Activated CD8-positive, alpha-beta memory T cell treated with anti-CD3 and anti-CD28 coated beads for 1 hour (primary cell): ENCODE measurements around the gene ZMYND8.

Experiments
- DNase-seq, 2 donors: peaks; one replicate each; pipeline ENCODE4 v3.0.0-alpha.2; 2020; ENCODE audit warnings: low read depth in 1 of 2; ENCODE audit errors: extremely low read depth in 1 of 2

The ZMYND8 gene

GRCh38 chr20:47354714-47355488, 1.6 kb downstream of the ZMYND8 start:
- DNase-seq, result no peak

GRCh38 chr20:47354464-47354713, 2.1 kb downstream of the ZMYND8 start:
- no peak for DNase-seq

DNA sequence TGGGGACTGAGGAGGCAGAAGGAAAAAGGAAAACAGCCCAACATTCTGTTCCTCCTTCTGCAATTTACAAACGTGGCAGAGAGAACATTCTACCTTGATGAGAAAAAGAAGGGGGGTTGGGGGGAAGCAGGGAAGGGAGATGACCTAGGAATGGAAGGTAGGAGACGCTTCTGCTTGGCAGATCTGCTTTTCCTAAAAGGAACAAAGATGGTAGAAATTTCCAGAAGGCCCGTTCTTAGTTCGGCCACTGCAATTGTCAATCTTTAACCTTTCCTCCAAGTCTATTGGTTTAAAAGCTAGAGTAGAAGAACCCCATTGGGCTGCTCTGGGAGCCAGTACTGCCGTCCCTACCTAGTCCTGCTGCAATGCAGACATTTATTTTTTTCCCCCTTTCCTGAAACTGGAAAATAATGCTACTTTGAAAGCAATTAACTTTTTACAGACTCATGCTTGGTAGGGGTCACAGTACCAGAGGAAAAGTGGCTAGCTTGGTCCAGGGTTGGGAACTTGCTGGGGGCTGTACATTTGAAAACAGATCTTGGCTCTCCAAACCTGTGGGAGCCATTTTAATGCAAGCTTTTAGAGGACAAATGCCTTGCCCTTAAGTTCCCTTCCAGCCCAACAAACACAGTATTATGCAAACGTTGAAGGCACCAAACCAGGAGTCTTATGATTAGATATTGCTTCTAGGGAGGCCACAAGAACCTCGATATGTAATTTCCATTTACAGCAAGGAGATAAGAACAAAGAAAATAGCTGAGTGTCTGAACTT, 2.6 kb downstream of the ZMYND8 start:
- no peak for DNase-seq

GRCh38 chr20:47353239-47353691, 3.2 kb downstream of the ZMYND8 start:
- no peak for DNase-seq

DNA sequence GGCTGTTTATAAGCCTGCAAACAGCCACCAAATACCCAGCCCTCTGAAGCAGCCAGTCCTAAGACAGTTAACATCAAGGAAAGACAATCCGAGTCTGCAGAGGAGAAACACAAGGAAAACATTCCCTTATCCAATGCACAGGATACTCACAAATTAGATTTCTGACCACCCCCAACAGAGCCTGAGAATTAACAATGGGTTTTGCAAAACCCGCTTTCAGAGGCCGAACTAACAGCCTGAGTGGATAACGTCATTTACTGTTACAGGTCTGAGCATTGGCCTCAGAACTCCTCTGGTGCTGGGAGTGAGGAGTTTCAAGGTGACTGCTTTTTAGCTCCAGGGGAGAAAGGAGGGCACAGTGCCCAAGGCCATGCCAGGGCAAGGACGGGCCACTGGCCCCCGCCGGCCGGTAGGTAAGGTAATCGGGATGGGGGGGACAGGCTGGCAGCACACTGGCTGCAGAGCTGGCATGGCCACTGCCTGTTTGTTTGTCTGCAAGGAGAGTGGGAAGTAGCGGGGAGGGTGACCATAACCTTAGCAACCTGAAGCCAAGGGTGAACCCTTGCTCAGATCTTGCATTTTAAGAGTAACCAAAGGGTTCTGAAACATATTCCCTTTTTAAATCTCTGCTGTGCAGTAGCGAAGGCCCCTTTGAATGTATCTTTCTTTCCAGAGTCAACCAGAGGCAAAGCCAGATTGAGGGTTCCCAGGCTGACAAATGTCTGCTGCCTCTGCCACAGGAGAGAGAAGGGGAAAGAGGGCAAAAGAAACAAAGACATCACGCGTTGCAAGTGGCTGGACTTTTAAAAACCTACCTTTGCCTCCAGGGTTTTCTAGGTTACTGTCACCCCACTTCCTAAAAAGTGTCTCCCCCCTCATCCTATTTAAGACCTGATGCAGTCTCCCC, 3.9 kb downstream of the ZMYND8 start:
- DNase-seq, result no peak

GRCh38 chr20:47351643-47352331, 4.7 kb downstream of the ZMYND8 start:
- DNase-seq, result no peak

DNA sequence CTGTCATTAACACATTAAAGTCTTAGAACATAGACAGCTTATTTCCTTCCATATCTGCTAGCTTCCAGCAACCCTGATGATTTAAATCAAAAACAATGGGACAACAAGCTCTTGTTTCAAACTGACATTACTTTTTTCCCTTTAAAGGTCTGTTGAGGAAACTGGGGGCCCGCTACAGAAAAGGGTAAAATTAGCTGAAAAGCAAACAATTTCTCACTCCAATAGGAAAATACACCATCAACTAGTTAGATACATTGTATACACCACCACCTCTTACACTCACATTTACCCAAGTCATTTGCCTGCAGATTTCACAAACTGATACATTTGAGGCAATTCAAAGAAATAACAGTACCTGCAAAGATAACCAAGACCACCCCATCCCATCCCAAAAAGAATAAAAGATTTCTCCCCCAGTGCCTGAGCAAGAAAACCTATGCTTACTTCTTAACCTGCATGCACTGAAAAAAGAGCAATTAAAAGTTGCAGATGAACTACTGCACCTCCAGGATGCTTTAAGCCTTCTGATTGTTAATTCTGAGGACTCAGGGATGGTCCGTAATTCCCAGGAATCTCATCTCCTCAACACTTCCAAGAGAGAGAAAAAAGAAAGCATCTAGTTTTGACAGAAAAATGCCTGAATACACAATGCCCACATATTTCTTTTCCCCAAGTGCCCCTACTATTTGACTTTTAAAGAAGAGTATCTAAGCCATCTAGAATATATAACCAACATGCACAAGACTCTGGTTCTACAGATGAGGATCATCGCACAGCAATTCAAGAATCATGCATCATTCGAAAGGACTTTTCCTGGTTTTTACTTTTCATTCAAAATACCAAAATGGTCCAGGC, 5.6 kb downstream of the ZMYND8 start:
- no peak for DNase-seq

GRCh38 chr20:47350181-47350550, 6.3 kb downstream of the ZMYND8 start:
- no peak for DNase-seq

DNA sequence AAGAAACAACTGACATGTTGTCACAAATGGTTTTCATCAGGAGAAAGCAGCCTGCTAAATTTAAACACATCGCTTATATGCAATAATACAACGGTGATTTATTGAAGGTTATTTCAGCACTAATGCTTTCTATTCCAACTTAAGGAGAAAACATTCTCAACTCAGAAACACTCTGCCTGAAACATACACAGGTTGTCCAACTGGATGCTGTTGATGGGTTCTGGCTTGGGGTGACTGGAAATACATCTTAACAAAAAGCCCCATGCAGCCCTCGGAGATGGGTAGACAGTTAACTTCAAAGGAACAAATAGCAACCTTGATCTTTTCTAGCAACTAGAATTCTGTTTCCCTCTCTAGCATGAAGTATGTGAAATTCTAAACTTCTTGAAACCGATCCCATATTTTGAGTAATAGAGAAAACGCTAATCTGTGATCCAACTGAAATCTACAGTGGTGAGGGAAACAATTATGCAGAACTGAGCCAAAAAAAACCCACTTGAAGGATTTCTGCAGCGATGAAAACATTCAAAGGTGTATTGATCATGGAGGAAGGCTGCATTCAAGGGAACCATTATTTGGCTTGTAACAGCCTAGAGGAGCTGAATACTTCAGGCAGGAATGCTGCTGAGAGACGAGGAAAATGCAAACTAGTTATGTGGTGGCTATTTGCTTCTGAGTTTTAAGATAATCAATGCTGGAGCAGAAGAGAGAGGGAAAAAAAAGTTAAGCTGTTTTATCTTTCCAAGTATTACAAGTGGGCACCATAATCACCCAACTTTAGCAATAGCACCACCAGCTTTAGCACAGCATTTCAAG, 6.9 kb downstream of the ZMYND8 start:
- DNase-seq, result no peak

DNA sequence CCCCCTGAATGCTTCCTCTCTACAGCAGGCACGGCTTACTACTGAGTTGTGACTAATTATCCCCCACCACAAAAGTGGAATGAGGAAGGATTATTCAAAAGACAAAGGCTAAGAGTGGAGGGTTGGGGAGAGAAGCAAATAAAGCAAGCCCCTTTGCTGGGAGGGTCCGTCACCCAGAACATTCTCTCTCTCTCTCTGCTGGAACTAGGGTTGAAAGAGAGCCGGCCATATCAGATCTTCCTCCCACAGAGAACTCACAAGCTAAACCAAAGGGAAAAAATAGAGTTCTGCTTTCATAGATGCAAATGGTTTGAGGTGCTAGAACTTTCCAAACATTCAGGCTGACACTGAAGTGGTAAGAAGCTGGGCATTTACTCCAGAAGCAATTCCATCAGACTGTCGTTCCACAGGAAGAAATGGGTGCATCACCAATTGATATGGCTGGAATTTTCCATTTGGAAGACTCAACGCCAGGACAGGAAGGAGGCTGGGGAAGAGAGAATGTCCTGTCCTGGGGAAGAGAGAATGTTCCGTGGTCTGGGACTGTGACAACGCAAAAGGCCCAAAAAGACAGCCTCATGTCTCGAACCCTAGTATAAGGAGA, 7.9 kb downstream of the ZMYND8 start:
- no peak for DNase-seq

DNA sequence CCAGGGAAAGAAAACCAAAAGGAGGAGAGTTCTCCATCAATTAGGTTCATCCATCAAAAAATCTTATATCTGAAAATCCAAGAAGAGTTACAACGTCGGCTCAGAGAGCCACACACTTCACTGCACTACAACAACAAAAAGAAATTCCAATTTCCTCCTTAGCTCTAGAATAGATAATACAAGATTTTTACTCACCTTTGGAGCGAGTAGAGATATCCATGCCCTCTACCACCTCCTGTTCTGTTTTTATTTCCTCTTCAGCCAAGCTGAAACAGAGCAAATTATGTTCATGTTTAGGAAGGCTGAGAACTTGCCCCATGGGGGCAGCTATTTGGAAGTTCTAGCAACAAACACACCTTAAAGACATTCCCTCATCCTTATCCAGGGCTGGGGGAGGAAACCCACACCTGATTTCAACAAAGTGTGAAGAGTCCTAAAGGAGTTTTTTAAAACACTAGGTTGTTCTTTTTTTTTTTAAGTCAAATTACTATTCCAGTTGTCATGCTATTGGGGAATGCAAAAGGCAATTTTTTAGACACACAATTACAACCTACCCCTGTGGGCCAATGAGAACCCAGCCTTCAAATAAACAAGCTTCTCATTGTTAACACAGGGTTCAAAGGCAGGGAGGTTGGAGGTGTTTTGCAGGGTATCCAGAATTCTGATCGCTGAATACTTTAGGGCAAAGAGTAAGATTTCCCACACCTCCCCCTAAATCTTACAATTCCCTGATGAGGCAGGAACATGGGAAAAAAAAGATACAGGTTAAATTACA, 8.7 kb downstream of the ZMYND8 start:
- no peak for DNase-seq

GRCh38 chr20:47346172-47346571, 10.3 kb downstream of the ZMYND8 start:
- no peak for DNase-seq

DNA sequence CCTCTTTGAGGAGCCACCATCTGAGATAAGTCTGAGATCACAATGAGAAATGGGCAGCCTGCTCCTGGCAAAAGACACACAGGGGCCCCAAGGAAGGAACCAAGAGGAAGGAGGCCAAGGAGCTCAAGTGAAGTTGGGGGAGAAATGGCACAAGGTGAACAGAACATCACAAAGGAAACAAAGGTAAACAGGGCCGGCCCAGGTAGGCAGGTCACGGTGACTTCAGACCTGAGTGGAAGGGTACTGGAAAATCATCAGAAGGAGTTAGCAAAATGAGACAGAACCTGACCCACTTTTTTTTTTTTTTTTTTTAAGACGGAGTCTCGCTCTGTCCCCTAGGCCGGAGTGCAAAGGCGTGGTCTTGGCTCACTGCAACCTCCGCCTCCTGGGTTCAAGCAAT, 11.3 kb downstream of the ZMYND8 start:
- no peak for DNase-seq

DNA sequence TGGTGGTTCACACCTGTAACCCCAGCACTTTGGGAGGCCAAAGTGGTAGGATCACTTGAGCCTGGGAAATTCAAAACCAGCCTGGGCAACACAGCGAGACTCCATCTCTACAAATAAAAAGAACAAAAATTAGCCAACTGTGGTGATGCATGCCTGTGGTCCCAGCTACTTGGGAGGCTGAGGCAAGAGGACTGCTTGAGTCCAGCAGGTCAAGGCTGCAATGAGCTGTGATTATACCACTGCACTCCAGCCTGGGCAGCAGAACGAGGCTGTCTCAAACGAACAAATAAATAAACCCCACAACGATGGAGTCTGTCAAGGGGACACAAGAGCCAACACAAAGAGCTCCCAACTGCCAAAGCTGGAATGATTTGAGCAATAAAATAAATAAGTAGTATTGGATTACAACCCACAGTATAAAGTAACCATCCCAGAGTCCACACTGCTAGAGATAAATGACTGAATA, 13.5 kb downstream of the ZMYND8 start:
- no peak for DNase-seq

DNA sequence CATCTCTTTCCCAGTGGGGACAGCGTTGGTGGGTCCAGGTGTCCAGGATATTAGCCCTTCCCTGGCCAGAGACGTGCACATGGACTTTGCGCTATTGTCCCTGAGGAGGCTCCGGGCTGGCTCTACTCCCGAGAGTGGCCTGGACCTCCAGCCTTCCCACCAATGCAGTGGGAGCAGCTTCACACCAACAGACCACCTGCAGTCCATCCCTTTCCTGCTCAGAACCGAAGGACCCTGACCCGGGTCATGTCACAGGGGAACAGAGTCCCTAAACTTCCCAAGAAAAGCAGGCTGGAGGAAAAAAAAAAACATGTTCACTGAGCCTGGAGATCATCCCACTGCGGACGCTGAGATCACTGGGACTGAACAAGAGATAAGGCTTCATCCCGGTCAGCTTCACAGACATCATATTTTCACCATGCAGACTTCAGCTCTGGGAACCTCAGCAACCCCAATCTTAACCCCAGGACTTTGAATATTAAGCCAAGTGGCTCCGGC, 18.3 kb downstream of the ZMYND8 start:
- no peak for DNase-seq

- DNase-seq, result no peak
These were observed 19.1 kb downstream of the ZMYND8 start for GRCh38 chr20:47337413-47337812.

DNA sequence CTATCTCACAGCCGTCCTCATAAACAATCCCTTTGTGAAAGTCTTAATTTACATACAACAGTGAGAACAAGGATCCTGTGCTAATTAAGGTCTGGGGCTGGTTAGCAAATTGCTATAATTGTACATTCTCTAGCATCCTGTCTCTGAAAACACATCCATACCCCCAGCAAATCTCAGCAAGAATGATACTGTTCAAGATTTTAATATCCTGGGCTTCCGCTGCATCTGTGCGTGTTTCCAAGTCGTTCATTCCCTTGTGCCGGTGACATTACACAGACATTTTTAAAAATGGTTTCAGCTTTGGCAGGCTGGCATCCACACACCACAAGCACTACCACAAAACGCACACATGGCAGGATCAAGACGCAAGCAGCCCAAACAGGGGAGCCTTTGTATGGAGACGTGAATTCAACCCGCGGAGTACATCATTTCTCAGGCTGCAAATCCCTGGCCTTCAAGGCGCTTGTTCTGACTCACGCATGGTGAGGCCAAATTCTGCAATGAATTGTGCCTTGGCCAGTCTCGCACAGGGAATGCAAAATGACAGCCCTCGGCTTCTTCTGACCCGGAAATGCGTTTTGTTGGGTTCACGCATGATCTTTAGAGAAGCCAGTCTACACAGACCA, 20.3 kb downstream of the ZMYND8 start:
- no peak for DNase-seq
